IPS DF 4.7 (cell line): ENCODE data around the gene KCNAB3.

Experiments
- DNase-seq: peaks from one replicate; pipeline ENCODE4 v3.0.0-alpha.2; 2013; ENCODE audit warnings: low spot score; ENCODE audit errors: extremely low read depth

Gene KCNAB3

GRCh38 chr17:7940743-7941142, 11.1 kb upstream of the KCNAB3 start:
- DNase-seq = no peak

- DNase-seq = no peak
These were observed 10.4 kb upstream of the KCNAB3 start for GRCh38 chr17:7940034-7940433.

DNA sequence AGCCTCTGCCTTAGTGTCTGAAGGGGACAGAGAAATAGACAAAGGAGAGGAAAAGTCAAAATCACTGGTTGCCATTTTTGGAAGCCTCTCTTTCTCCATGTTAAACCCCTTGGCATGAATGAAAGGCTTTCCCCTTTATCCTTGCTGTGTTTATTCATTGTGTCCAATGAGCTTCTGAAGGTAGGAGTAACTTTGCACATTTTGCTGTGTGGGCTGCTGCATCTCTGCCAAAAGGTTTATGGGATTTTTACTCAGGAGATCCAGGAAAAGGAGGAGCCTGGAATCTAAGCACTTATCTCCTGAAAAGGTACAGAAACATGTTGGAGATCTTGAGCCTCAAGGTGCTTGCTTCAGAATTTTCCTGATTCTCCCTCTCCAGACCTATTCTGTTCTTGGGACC, 6.2 kb upstream of the KCNAB3 start:
- no peak for DNase-seq

DNA sequence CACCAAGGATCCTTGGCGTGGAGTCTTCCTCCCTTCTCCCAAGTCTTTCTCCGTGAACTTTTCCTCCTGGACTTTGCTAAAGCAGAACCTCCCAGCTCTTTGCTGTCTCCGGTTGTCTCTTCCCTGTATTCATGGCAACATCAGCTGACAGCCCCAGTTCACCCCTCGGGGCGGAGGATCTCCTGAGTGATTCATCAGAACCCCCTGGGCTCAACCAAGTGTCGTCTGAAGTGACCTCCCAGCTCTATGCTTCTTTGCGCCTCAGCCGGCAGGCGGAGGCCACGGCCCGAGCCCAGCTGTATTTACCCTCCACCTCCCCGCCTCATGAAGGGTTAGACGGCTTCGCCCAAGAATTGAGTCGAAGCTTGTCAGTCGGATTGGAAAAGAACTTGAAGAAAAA, 3.3 kb upstream of the KCNAB3 start:
- DNase-seq = no peak

- DNase-seq = no peak
These were observed 2.8 kb upstream of the KCNAB3 start for GRCh38 chr17:7932483-7932891.

DNA sequence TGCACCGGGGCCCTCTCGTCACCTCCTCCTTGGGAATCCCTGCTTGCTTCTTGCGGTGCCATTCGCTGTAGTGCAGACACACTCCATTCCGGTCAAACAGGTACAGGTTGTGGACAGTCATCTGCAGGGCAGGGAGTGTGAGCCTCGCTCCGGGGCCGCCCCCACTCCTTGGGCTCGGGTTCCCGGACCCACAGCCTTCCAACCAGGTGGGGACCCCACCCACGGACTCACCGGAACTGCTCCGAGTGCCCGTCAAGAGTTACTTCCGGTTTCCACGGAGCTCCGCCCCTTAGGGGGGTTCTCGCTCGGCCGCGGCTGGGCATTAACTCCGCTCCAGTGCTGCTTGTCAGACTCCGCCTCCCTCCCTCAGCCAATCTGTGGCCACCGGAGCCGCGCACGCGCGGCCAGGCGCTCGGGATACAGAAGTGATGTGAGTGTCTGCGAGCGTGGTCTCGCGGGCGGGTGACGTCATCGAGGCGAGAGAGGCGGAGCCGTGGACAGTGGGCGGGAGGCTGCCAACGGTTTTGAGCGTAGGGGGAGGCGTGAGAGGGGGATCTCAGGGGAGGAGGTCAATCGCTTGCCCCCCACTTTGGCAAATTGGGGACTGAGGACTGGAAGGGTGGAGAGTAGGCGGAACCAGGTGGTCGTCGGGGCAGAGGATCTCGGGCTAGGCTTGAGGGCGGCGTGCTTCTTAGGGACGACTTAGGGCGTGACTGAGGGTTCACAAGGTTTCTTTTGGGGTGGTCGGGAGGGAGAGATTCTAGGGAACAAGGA, 2.2 kb upstream of the KCNAB3 start, which contains the start of the genes CNTROB and TRAPPC1:
Gene CNTROB (plus strand): TSS at position 498 of the 774 bp plus-strand sequence. CDS start 874 bp downstream, outside the sequence.
Gene TRAPPC1 (minus strand): TSS at position 238 of the 774 bp plus-strand sequence. CDS start 117 bp downstream, at position 121.
- no peak for DNase-seq

- DNase-seq = no peak
These were observed 1.4 kb upstream of the KCNAB3 start for GRCh38 chr17:7930841-7931631.

- no peak for DNase-seq
These were observed 2.1 kb downstream of the KCNAB3 start for GRCh38 chr17:7927596-7927995.

- DNase-seq = no peak
These were observed 6.6 kb downstream of the KCNAB3 start for GRCh38 chr17:7922845-7923628.

- no peak for DNase-seq
These were observed 7.3 kb downstream of the KCNAB3 start for GRCh38 chr17:7922269-7922844.

- no peak for DNase-seq
These were observed 12.8 kb downstream of the KCNAB3 start for GRCh38 chr17:7916808-7917207.

GRCh38 chr17:7916385-7916682, 13.3 kb downstream of the KCNAB3 start:
- no peak for DNase-seq

DNA sequence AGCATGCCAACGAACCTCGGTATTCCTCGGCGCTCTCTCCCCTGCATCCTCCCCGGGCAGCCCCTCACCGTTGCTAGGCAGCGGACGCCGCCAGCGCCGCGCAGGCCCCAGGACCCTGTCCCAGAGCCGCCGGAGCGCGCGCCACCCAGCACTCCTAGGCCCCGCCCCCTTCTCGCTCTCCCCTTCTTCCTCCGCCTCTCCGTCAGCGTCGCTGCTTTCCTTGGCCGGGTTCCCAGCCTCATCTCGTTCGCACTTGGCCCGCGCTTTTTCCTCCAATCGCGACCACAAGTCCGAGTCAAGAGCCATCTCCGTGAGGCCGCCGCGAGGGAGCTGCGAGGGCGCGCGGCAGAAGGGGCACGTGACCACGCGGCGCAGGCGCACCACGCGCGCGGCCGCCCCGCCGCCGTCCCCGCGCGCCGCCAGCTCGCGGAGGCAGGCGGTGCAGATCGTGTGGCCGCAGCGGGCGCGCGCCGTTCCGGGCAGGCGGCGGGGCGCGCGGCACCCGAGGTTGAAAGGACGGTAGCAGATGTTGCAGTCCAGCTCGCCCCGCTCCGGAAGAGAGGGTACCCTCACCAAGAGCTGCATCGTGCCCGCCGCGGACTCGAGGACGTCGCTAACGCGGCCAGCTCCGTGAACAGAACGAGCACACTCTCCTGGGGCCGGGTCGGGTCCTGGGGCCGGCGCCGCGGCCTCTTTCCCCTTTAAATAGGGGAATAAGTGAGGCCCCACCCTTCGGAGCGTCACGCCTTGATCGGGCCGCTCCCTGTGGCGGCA, 13.9 kb downstream of the KCNAB3 start, which contains the start of gene RNF227:
Gene RNF227 (minus strand): TSS at position 679 of the 774 bp plus-strand sequence. CDS start 94 bp downstream, at position 585.
- no peak for DNase-seq

DNA sequence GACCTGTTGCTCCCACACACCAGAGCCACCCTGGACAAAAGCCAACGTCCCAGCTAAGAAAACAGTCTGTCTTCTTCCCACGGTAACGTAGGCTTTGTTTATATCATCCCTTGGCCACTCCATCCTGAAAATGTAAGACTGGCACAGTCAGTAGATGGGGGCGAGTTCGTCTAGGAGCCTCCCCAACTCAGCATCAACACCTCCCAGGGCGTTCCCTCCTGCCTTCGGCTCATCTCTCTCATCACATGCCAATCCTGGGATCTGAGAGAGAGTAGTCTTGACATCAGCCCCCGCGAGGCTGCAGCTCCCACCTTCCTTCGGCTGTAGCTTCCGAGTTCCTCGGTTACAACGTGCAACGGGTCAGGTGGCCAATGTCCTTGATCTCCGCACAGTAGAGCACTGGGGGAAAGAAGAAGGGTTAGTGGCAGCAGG, 14.5 kb downstream of the KCNAB3 start:
- DNase-seq = no peak

- no peak for DNase-seq
These were observed 16.6 kb downstream of the KCNAB3 start for GRCh38 chr17:7912927-7913524.

DNA sequence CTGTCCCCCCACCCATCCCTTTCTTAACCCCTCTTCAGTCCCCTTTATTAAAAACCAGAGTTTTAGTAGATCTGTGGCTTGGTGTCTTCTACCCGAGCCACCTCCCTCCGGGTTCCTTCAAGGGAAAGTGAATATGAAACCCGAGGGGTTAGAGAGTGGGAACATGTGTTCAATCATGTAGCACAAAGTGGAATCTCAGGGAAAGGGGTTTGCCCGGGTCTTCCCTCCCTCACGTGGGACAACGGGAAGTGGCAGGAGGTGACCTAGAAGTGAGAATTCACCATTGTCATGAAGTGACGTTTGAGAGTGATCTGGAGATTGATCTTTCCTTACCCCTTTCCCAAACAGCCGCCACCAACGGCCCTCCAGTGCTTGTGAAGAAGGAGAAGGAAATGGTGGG, 18.5 kb downstream of the KCNAB3 start:
- no peak for DNase-seq

DNA sequence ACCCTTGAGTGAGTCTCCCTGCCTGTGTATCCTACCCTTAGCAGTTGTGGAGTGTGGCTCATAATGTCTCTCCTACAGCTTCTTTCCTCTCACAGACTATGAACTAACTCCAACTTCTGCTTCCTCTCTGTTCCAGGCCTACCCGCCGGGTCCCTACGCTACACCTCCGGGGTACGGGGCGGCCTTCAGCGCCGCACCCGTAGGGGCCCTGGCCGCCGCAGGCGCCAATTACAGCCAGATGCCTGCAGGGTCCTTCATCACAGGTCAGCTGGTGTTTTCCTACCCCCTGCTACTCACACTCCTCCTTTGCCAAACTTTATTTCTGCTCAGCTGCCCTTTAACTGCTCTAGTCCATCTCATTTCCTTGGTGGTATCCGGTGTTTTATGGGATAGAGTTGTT, 18.9 kb downstream of the KCNAB3 start:
- no peak for DNase-seq

GRCh38 chr17:7910281-7910680, 19.4 kb downstream of the KCNAB3 start:
- no peak for DNase-seq

DNA sequence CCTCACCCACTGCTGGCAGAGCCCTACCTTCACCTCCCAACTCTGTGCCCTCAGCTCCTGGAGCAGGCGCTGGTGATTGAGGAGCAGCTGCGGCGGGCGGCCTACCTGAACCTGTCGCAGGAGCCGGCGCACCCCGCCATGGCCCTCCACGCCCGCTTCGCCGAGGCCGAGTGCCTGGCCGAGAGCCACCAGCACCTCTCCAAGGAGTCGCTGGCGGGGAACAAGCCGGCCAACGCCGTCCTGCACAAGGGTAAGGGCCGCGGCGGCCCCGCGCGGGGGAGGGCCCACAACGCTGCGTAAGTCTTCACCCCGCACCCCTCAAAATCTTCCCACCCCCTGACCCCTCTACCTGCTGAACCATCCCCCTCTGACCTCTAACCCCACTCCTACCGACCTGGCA, 20.6 kb downstream of the KCNAB3 start:
- no peak for DNase-seq
